Stimulated activated CD4-positive, alpha-beta T cell treated with anti-CD3 and anti-CD28 coated beads, Interleukin-15, amount 100 ng/mL, for 24 hours (primary cell): ENCODE data around the gene URI1.
A peak's percentile ranks its signal among the peaks of the same experiment; 100 is the strongest.
"Not testable (repeated sequence)": the region's sequence is repeated elsewhere in the genome, so short reads cannot be mapped to it uniquely, and the experiment has no call there.

Experiments
- DNase-seq: peaks from one replicate; pipeline ENCODE4 v3.0.0-alpha.2; 2020

URI1 gene

DNA sequence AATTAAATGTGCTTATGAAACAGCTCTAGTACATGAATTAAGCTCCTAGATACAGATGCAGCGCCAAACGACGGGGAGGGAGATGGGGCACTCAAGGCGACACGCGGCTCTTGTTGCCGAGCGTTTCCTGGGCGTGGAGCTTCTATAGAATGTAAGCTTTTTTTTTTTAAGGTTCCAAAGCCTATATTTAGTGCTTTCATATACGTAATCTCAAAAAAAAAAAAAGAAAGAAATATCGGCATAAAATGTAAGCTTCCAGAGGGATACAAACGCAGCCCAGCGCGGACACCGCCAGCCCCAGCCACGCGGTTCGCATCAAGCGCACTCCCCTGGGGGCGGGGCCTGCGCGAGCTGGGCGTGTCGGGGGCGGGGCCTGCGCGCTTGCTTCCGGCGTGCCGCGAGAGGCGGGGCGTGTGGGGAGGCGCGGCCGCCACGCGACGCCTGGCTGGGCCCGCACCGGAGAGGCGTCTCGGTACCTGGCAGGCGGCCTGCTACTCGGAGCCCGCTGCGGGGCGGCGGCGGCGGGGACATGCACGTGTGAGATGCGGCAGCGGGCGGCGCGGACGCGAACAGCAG lies at the start of gene URI1:
TSS of gene URI1 (plus strand) at position 412 of the 576 bp plus-strand sequence. CDS start 309 bp downstream, outside the sequence.
- peak; percentile 95 for DNase-seq

- DNase-seq, result no peak
Measured at GRCh38 chr19:29893606-29894284, 48.3 kb upstream of the URI1 start.

DNA sequence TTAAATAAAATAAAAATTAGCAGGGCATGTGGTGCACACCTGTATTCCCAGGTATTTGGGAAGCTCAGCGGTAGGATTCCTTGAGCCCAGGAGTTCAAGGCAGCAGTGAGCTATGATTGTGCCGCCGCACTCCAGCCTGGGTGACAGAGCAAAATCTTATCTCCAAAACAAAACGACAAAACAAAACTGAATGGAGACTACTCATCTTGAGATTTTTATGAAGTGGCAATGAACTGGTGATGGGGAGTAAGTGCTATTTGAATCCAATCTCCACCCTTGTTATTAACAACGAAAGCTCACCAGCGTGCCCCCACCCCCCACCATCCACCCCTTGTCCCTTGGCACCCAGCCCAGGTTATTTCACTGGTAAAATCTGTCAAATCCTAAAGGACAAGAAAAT lies 45.2 kb upstream of the URI1 start:
- DNase-seq, result no peak

GRCh38 chr19:29897466-29897865 lies 44.6 kb upstream of the URI1 start:
- DNase-seq, result no peak

GRCh38 chr19:29904017-29904416 lies 38.0 kb upstream of the URI1 start:
- DNase-seq, result no peak

- DNase-seq, result no peak
Measured at GRCh38 chr19:29908963-29909944, 32.8 kb upstream of the URI1 start.

DNA sequence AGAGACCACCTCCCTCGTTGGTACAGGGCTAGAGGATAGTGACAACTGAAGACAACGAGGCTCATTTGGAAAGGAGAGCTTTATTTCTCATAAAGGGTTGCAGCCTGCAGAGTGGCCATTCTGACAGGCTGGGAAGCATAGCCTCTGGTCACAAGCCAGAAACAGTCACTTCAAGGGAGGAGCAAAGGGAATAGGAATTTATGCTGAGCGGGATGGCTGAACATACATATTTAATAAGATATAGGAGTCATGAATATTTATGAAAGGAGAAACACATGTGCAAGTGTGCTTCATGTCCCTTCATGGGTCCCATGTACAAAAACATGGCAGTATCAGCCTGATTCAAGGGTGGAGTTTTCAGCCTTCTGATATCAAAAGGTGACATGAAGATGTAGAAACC lies 27.1 kb upstream of the URI1 start:
- no peak for DNase-seq

GRCh38 chr19:29915832-29916231 lies 26.2 kb upstream of the URI1 start:
- DNase-seq, result not testable (repeated sequence)

- DNase-seq, result no peak
Measured at GRCh38 chr19:29917911-29918310, 24.1 kb upstream of the URI1 start.

DNA sequence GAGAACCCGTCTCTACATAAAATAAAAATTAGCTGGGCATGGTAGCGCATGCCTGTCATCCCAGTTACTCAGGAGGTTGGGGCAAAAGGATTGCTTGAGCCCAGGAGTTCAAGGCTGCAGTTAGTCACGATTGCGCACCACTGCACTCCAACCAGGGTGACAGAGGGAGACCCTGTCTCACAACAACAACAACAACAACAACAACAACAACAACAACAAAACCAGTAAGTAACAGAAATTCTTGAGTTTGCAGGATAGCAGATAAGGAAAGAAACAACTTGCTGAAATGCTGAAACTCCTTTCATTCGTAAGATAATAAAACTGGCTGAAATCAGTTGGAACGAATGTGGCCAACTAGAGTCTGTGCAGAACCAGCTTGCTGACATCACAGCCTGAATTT lies 23.1 kb upstream of the URI1 start:
- no peak for DNase-seq

- DNase-seq, result no peak
Measured at GRCh38 chr19:29922972-29923371, 19.1 kb upstream of the URI1 start.

GRCh38 chr19:29923653-29924052 lies 18.4 kb upstream of the URI1 start:
- no peak for DNase-seq

DNA sequence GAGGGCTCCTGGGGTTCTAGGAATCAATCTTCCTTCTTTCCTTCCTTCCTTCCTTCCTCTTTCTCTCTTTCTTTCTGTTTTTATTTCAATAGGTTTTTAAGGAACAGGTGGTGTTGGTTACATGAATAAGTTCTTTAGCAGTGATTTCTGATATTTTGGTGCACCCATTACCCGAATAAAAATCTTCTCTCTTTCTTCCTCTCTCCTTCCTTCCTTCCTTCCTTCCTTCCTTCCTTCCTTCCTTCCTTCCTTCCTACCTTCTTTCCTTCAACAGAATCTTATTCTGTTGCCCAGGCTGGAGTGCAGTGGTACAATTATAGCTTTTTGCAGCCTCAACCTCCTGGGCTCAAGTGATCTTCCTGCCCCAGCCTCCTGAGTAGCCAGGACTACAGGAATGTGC lies 16.0 kb upstream of the URI1 start:
- DNase-seq, result no peak

DNA sequence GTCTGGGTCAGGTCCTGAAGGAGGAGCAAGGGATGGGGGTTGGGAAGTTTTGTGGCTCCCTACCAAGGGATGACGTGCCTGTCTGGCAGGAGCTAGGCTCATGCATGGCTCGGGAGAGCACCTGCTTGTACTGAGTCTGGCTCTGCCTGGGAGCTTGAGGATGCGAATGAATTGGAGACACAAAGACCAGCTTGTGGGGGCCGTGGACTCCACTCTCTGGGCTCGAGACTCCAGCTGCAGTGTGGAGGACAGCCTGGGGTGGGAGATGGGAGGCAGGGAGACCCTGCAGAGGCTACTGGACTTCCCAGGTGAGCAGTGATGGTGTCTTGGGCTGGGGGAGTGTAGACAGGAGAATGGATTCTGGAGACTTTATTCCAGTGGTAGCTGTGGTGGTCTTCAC lies 15.2 kb upstream of the URI1 start:
- DNase-seq, result no peak

DNA sequence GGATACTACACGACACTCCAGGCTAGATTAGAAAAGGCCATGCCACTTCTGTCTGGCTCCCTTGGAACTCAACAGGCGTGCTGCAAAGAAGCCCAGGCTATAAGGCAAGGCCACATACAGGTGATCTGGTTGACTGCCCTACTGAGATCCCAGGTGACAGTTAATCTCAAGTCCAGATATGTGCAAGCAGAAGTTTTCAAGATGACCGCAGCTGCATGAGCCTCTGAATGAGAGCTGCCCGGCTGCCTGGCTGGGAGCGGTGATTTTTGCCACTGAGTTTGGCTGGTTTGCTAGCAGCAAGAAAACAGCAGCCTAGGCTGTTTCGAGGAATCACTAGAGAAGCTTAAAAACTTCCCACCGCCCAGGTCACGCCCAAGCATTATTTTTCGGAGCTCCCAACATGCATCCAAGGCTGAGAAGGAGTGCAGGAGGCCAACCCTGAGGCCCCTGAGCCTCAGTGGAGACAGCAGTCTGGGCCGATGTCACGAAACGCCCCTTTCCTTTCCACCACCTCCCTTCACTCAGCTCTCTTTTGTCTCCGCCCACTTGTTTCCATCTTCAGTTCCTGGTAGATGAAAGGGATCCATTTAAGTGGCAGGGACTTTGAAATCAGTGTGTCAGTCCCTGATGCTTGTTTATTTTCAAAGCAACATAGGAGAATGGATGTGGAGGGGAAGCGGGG lies 14.0 kb upstream of the URI1 start:
- DNase-seq, result no peak

DNA sequence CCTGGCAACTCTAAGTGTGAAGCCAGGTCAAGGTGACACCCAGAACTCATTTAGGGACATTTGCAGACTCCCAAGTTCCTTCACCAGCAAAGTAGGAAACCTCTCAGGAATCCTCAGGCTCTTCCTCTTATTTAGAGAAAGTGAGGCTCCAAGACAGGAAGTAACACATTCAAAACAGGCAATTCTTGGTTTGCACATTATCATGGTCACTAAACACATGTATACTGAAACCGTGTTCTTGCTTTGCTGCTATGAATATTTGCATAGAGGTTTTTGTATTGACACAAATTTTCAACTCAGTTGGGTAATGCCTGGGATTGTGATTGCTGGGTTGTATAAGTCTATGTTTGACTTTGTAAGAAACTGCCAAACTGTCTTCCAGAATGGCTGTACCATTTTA lies 13.2 kb upstream of the URI1 start:
- no peak for DNase-seq

DNA sequence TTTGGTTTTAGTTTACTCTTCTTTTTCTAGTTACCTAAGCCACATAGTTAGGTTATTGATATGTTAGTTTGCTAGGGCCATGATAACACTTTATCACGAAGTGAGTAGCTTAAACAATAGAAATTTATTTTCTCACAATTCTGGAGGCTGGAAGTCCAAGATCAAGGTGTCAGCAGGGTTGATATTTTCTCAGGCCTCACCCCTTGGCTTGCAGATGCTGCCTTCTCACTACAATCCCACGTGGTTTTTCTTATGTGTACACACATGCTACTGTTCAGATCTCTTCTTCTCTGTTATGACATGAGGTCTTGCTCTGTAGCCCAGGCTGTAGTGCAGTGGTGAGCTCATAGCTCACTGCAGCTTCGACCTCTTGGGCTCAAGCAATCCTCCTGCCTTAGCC lies 7.8 kb upstream of the URI1 start:
- DNase-seq, result no peak

DNA sequence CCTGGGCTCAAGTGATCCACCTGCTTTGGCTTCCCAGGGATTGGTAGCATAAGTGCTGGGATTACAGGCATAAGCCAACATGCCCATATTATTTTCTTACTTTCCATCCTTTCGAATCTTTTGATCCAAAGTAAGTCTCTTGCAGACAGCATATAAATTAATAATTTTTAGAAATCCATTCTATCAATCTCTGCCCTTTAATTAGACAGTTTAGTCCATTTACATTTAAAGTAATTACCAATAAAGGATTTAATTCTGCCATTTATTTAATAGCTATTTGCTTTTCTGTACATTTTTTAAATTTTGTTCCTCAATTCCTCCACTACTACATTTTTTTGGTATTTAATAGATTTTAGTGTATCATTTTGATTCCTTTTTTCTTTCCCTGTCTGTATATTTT lies 7.3 kb upstream of the URI1 start:
- DNase-seq, result no peak

DNA sequence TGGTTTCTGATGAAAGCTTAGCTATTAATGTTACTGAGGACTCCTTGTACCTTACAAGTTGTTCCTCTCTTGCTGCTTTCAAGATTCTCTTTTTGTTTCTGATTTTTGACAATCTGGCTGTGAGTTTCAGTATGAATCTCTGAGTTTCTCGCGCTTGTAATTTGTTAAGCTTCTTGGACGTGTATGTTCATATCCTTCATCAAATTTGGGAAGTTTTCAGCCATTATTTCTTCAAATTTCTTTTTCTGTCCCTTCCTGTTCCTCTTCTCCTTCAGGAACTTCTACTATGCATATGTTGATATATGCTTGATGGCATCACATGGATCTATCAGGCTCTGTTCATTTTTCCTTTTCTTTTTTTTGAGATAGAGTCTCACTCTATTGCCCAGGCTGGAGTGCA lies 5.6 kb upstream of the URI1 start:
- DNase-seq, result no peak

GRCh38 chr19:29939628-29940027 lies 2.4 kb upstream of the URI1 start:
- DNase-seq, result no peak

DNA sequence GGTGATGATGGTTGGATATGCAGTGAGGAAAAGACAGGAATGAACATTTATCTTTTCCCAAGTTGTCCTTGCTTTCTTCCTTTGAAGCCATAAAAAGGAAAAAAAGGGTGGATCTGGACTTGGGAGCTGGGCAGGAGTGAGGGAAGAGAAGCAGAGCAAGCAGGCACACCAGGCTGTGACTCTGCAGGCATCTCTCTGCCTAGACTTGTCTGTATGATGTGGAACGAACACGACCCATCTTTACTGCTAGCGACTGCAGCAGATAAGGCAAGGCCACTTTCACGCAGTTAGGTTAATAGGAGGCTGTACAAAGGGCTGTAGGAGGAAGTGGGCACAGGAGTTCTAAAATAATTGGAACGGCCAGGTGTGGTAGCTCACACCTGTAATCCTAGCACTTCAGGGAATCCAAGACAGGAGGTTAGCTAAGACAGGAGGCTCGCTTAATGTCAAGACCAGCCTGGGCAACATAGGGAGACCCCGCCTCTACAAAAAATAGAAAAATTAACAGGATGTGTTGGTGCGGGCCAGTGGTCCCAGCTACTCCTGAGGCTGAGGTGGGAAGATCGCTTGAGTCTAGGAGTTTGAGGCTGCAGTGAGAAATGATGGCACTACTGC lies 961 bp upstream of the URI1 start:
- no peak for DNase-seq

DNA sequence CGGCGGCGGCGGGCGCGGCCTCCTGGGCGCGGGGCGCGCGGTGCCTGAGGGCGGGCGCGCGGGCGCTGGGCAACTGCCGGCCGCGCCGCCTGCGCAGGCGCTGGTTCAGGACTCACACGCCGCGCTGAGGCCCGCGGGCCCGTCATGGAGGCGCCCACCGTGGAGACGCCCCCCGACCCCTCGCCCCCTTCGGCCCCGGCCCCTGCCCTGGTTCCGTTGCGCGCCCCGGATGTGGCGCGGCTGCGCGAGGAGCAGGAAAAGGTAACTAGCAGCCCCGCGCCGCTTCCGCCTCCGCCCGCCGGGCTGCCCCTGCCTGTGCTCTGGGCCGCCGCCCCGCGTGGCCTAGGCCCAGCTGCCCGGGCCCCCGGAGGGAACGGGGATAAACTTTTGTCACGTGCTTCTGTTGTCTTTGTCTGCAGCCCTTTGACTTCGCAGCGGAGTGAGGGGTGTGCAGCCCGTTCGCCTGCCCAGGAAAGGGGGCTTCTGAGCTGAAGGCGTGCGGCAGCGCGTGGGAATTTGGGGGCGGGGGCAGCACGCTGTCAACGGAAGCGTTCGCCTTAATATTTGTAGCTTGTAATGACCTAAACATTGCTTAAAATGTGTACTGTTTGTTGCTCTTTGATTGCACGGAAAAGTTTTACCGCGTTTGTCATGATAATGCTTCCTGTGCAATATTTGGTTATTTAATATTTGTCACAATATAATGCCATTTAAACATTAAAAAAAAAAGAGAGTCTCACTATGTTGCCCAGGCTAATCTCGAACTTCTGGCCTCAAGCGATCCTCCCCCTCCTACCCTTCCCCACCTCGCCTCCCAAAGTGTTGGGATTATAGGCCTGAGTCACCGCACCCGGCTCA lies 594 bp downstream of the URI1 start:
- peak; percentile 82 for DNase-seq
